HCT116 (cell line): ENCODE data around the gene PSTPIP1. TPM values are rescaled to one million over a fixed set of nuclear protein-coding genes. Genes with fewer than 3 reads are reported as not detected.
A peak's percentile ranks its signal among the peaks of the same experiment; 100 is the strongest.

Experiments used
- ATAC-seq: fragments of 200-7000 bp; cut with Tn5 transposase; 2 replicates; pipeline ENCODE4 v1.9.1; 2020; ENCODE audit warnings: mild to moderate bottlenecking, moderate library complexity
- BruUV-seq: library from RNA; stranded (reverse); fragments of 400-500 nt; replicated peaks from 2 replicates; lab custom pipeline; 2021; lab: Mats Ljungman, UMichigan
- CTCF ChIA-PET: fragments of 300-600 bp; sonication (Branson Sonifier 250); formaldehyde crosslinking; loops from one replicate; lab custom pipeline; 2021; ENCODE audit warnings: antibody characterized with exemption; lab: Charles Lee
- POLR2A ChIA-PET: fragments of 300-600, 350-600 bp; sonication (Branson Sonifier 250); formaldehyde crosslinking; loops from one replicate; lab custom pipeline; 2021; ENCODE audit warnings: antibody characterized with exemption; lab: Charles Lee
- RAD21 ChIA-PET, 2 experiments: fragments of 300-600 bp; sonication (Branson Sonifier 250); formaldehyde crosslinking; loops; one replicate each; lab custom pipeline; 2023; ENCODE audit warnings: low total read pairs in 2 of 2; ENCODE audit not compliant: uncharacterized antibody in 2 of 2, unreplicated experiment in 2 of 2, low non-redundant PET in 1 of 2; lab: Charles Lee
- DNase-seq: peaks from one replicate; pipeline ENCODE4 v3.0.0-alpha.2; 2010; ENCODE audit warnings: low read depth, low spot score
- H2AFZ ChIP-seq: fragments of 200-600 bp; shearing (Covaris generic), sonication (generic); 2 replicates; pipeline ENCODE4 v1.6.1; 2017; ENCODE audit warnings: low read depth, mixed run types, mixed read lengths, antibody characterized with exemption, low read length; ENCODE audit not compliant: poor library complexity, severe bottlenecking
- H3K27ac ChIP-seq: 2 replicates; pipeline ENCODE4 v1.5.1; 2012; ENCODE audit warnings: low read depth, low read length
- H3K27me3 ChIP-seq: fragments of 200-600 bp; sonication (generic); 2 replicates; pipeline ENCODE4 v1.6.1; 2016; ENCODE audit warnings: mixed run types, low read length, mixed read lengths; ENCODE audit not compliant: insufficient read depth
- H3K36me3 ChIP-seq, 2 experiments: fragments of 200-500 bp in 1 of 2; fragments of 200-600 bp in 1 of 2; sonication (Bioruptor generic) in 1 of 2; sonication (generic) in 1 of 2; 2 replicates each; pipeline versions ENCODE4 v1.5.1 to v1.6.1; 2014 to 2016; ENCODE audit warnings: low read length in 2 of 2, inconsistent platforms in 1 of 2, mixed read lengths in 1 of 2, mixed run types in 1 of 2; ENCODE audit not compliant: insufficient read depth in 2 of 2, control insufficient read depth in 1 of 2
- H3K4me1 ChIP-seq, 2 experiments: fragments of 200-600 bp in 1 of 2; sonication (generic) in 1 of 2; 2 replicates each; pipeline versions ENCODE4 v1.5.1 to v1.6.1; 2012 to 2017; ENCODE audit warnings: low read length in 2 of 2, inconsistent platforms in 1 of 2, mild to moderate bottlenecking in 1 of 2, mixed read lengths in 1 of 2, mixed run types in 1 of 2, moderate library complexity in 1 of 2; ENCODE audit not compliant: insufficient read depth in 2 of 2, control insufficient read depth in 1 of 2
- H3K4me2 ChIP-seq: fragments of 200-600 bp; sonication (generic); 2 replicates; pipeline ENCODE4 v1.6.1; 2017; ENCODE audit warnings: mixed run types, low read length, mixed read lengths
- H3K4me3 ChIP-seq, 2 experiments: fragments of 200-600 bp in 1 of 2; sonication (generic) in 1 of 2; replicated peaks in 1 of 2; 2 replicates each; pipeline ENCODE4 v1.5.1; 2011 to 2016; ENCODE audit warnings: low read length in 2 of 2, control low read depth in 1 of 2, low read depth in 1 of 2, mild to moderate bottlenecking in 1 of 2, mixed read lengths in 1 of 2, mixed run types in 1 of 2
- H3K79me2 ChIP-seq: fragments of 200-600 bp; sonication (generic); 2 replicates; pipeline ENCODE4 v1.6.1; 2017; ENCODE audit warnings: mild to moderate bottlenecking, mixed run types, low read length, moderate library complexity, mixed read lengths; ENCODE audit not compliant: insufficient read depth
- H3K9ac ChIP-seq: fragments of 200-600 bp; sonication (generic); 2 replicates; pipeline ENCODE4 v1.6.1; 2016; ENCODE audit warnings: low read length, mixed read lengths
- H3K9me2 ChIP-seq: fragments of 200-600 bp; sonication (generic), shearing (Covaris generic); 2 replicates; pipeline ENCODE4 v1.6.1; 2017; ENCODE audit warnings: mixed run types, mild to moderate bottlenecking, moderate library complexity; ENCODE audit not compliant: insufficient read depth
- H3K9me3 ChIP-seq, 2 experiments: fragments of 200-500 bp in 1 of 2; fragments of 200-600 bp in 1 of 2; sonication (Bioruptor generic) in 1 of 2; sonication (generic) in 1 of 2; 2 replicates each; pipeline ENCODE4 v1.6.1; 2014 to 2017; ENCODE audit warnings: low read length in 2 of 2, mixed read lengths in 2 of 2, inconsistent platforms in 1 of 2, low read depth in 1 of 2, mild to moderate bottlenecking in 1 of 2, mixed run types in 1 of 2, moderate library complexity in 1 of 2; ENCODE audit not compliant: control insufficient read depth in 1 of 2, insufficient read depth in 1 of 2
- H4K20me1 ChIP-seq: fragments of 200-600 bp; sonication (generic), shearing (Covaris generic); 2 replicates; pipeline ENCODE4 v1.6.1; 2017; ENCODE audit warnings: mixed run types, mild to moderate bottlenecking, moderate library complexity; ENCODE audit not compliant: insufficient read depth
- CBX3 ChIP-seq: IDR thresholded peaks from 2 replicates; pipeline ENCODE4 v1.6.1; 2012; ENCODE audit warnings: low read depth
- CEBPB ChIP-seq: IDR thresholded peaks from 2 replicates; pipeline ENCODE4 v1.6.1; 2012; ENCODE audit warnings: low read depth
- EGR1 ChIP-seq: IDR thresholded peaks from 2 replicates; pipeline ENCODE4 v1.6.1; 2012; ENCODE audit warnings: low read depth
- EZH2 ChIP-seq: fragments of 200-600 bp; sonication (generic); IDR thresholded peaks from 2 replicates; pipeline ENCODE4 v1.6.1; 2017; ENCODE audit warnings: antibody characterized with exemption, mixed run types
- EZH2phosphoT487 ChIP-seq: fragments of 200-600 bp; IDR thresholded peaks from 2 replicates; pipeline ENCODE4 v1.6.1; 2018; ENCODE audit warnings: antibody characterized with exemption, borderline replicate concordance
- FOSL1 ChIP-seq: IDR thresholded peaks from 2 replicates; pipeline ENCODE4 v1.6.1; 2012; ENCODE audit warnings: low read depth
- JUND ChIP-seq: IDR thresholded peaks from 2 replicates; pipeline ENCODE4 v1.6.1; 2012
- POLR2A ChIP-seq: IDR thresholded peaks from 2 replicates; pipeline ENCODE4 v1.7.0; 2011; ENCODE audit warnings: borderline replicate concordance; ENCODE audit not compliant: insufficient read depth, insufficient read length; ENCODE audit errors: extremely low read depth
- RAD21 ChIP-seq: IDR thresholded peaks from 2 replicates; pipeline ENCODE4 v1.6.1; 2012; ENCODE audit warnings: low read depth, mild to moderate bottlenecking
- SP1 ChIP-seq: IDR thresholded peaks from 2 replicates; pipeline ENCODE4 v1.6.1; 2012; ENCODE audit warnings: low read depth
- ZFX ChIP-seq: fragments of 450-650 bp; IDR thresholded peaks from 2 replicates; pipeline ENCODE4 v1.6.1; 2017
- ZNF274 ChIP-seq: fragments of 200-500 bp; sonication (Bioruptor generic); IDR thresholded peaks from 2 replicates; pipeline ENCODE4 v1.6.1; 2014; ENCODE audit warnings: mild to moderate bottlenecking, low read depth, low read length, inconsistent platforms
- intact Hi-C: fragments of 100-400 bp; cut with micrococcal nuclease; formaldehyde crosslinking; loops from 2 replicates; pipeline ENCODE4 v1.10.0; 2022
- total RNA-seq: library from RNA; stranded (reverse); gene quantifications from one replicate; pipeline ENCODE4 v1.2.1, GENCODE V29; 2021; ENCODE audit not compliant: unreplicated experiment
- TF ChIP-seq, protein P1 (sequence below): IDR thresholded peaks from 2 replicates; pipeline ENCODE4 v1.6.1; 2012
- TF ChIP-seq, protein P2 (sequence below): IDR thresholded peaks from 2 replicates; pipeline ENCODE4 v1.6.1; 2012
- TF ChIP-seq, protein P3 (sequence below), 3 experiments: fragments of 200-600 bp in 1 of 3; sonication (generic) in 1 of 3; IDR thresholded peaks in 2 of 3; conservative IDR thresholded peaks in 1 of 3; 2 replicates each; pipeline ENCODE4 v1.5.1; 2012 to 2017; ENCODE audit warnings: low read depth in 2 of 3, low read length in 2 of 3, antibody characterized with exemption in 1 of 3, borderline replicate concordance in 1 of 3, control low read depth in 1 of 3, mild to moderate bottlenecking in 1 of 3, mixed read lengths in 1 of 3, mixed run types in 1 of 3, moderate library complexity in 1 of 3; ENCODE audit not compliant: insufficient read depth in 1 of 3

The PSTPIP1 gene
- total RNA-seq, 1 experiment from 2014 or later, result 0.79 TPM

DNA sequence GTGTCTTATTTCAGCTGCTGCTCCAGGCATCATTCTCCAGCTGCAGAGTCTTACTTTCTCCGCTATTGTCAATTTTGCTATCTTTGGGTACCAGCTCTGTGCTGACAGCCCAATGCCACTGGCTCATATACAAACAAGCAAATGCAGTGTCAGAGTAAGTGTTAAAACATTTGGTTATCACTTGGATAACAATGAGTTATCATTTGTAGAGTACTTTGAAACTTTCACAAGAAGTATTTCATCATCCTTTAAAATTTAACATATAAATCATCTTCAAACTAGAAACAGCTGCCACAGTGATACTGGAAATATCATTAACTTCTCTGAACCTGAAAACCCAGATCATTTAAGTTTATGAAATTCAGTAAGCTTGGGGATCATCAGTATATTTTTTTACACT lies 62.1 kb downstream of the PSTPIP1 start (continued):
- TF ChIP-seq POLR2A (no peak), ZNF274 (no peak), EZH2 (no peak), JUND (no peak), CEBPB (no peak), CBX3 (no peak), ZFX (no peak), FOSL1 (no peak)
- TF ChIP-seq, protein P1, sequence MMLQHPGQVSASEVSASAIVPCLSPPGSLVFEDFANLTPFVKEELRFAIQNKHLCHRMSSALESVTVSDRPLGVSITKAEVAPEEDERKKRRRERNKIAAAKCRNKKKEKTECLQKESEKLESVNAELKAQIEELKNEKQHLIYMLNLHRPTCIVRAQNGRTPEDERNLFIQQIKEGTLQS, result no peak

DNA sequence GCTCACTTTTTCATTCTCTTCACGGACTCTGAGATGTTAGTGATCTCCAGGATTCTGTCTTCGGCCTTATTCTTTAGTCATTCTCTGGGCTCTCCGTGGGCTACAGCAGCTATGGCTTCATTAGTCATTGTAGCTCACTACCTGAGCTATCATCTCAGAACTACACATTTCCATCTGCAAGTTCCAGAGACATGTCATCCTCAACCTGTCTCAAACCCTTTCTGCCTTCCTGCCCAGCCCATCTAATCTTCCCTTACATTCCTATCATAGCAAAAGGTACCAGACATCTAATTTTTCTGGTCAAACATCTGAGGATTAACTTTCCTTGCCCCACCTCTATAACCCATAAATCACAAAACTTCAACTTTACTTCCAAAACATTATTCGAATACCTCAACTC lies 62.8 kb downstream of the PSTPIP1 start:
- Histone ChIP-seq H4K20me1 (peaks cover 17% of the 10 kb centered on the region; the same call in 1 of the 2 replicates), H3K4me1 (peaks cover 0 to 14% of the 10 kb centered on the region in 2 experiments; a peak in 2 of 4 replicates), H3K4me2 (no peak overlapping the region), H3K36me3 (peaks cover 0 to under 1% of the 10 kb centered on the region in 2 experiments; a peak in 1 of 4 replicates), H3K9me2 (no peaks in the 10 kb centered on the region), H2AFZ (no peak overlapping the region), H3K4me3 (no peak overlapping the region), H3K27ac (no peak overlapping the region), H3K79me2 (peaks cover 57% of the 10 kb centered on the region), H3K27me3 (no peaks in the 10 kb centered on the region), H3K9ac (no peak overlapping the region), H3K9me3 (no peaks in the 10 kb centered on the region)
- CTCF ChIA-PET, result interaction anchor here (0.9 kb wide), 1 partner anchor 23 kb away, joined by 3 read pairs; no protein-coding TSS in a partner anchor
- no peak for TF ChIP-seq ZNF274
- TF ChIP-seq CEBPB, result no peak
- TF ChIP-seq, protein P2, sequence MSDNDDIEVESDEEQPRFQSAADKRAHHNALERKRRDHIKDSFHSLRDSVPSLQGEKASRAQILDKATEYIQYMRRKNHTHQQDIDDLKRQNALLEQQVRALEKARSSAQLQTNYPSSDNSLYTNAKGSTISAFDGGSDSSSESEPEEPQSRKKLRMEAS, result no peak
- TF ChIP-seq EGR1, result no peak
- TF ChIP-seq, protein P3, sequence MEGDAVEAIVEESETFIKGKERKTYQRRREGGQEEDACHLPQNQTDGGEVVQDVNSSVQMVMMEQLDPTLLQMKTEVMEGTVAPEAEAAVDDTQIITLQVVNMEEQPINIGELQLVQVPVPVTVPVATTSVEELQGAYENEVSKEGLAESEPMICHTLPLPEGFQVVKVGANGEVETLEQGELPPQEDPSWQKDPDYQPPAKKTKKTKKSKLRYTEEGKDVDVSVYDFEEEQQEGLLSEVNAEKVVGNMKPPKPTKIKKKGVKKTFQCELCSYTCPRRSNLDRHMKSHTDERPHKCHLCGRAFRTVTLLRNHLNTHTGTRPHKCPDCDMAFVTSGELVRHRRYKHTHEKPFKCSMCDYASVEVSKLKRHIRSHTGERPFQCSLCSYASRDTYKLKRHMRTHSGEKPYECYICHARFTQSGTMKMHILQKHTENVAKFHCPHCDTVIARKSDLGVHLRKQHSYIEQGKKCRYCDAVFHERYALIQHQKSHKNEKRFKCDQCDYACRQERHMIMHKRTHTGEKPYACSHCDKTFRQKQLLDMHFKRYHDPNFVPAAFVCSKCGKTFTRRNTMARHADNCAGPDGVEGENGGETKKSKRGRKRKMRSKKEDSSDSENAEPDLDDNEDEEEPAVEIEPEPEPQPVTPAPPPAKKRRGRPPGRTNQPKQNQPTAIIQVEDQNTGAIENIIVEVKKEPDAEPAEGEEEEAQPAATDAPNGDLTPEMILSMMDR (IDR thresholded peaks at IDR 0.05 in 2 of 3, conservative IDR thresholded peaks at IDR 0.05 in 1 of 3; ENCODE audit: borderline replicate concordance in 1 of 3, insufficient read depth in 1 of 3, low read depth in 2 of 3, low read length in 2 of 3), result no peak
- no peak for TF ChIP-seq SP1
- TF ChIP-seq CBX3, result no peak
- TF ChIP-seq JUND, result no peak
- TF ChIP-seq RAD21, result no peak
- TF ChIP-seq FOSL1, result no peak
- no peak for TF ChIP-seq EZH2
- no peak for TF ChIP-seq EZH2phosphoT487
- TF ChIP-seq ZFX, result no peak
- intact Hi-C loops, result no loop called here
- TSS peak; percentile 10 for BruUV-seq
- POLR2A ChIA-PET, result no interaction called here
- no peak for ATAC-seq
- RAD21 ChIA-PET, result no interaction called here
- DNase-seq, result no peak
